Activated T-cell treated with anti-CD3 and anti-CD28 coated beads for 1 hour (primary cell): ENCODE results near the gene SLC26A11.
"Not testable (repeated sequence)": the region's sequence is repeated elsewhere in the genome, so short reads cannot be mapped to it uniquely, and the experiment has no call there.

ENCODE experiments used
- DNase-seq: peaks from one replicate; pipeline ENCODE4 v3.0.0-alpha.2; 2020; ENCODE audit warnings: low read depth

Gene SLC26A11

DNA sequence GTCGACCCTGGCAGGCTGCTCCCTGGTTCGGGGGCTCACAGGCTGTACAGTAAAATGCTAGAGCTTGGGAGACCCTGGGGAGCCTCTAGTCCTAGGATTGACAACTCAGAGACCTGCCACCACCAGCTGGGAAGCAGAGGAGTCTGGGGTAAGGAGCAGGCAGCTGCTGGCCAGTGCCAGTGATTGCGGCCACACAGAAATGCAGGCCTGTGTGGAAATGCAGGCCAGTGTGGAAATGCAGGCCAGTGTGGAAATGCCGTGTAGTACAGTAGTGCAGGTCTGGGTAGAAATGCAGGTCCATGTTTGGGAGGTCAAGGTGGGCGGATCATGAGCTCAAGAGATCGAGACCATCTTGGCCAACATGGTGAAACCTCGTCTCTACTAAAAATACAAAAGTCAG, 23.6 kb upstream of the SLC26A11 start:
- DNase-seq: no peak

- DNase-seq: no peak
Measured at GRCh38 chr17:80198144-80198661, 22.0 kb upstream of the SLC26A11 start.

DNA sequence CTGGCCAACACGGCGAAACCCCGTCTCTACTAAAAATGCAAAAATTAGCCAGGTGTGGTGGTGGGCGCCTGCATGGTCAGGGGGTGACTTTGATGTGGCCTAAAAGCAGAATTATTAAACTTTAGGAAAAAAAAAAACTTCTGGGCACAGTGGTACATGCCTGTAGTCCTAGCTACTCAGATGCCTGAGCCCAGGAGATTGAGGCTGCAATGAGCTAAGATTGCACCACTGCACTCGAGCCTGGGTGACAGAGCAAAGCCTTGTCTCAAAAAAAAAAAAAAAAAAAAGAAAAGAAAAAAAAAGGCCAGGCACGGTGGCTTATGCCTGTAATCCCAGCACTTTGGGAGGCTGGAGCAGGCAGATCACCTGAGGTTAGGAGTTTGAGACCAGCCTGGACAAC, 20.9 kb upstream of the SLC26A11 start:
- DNase-seq: not testable (repeated sequence)

GRCh38 chr17:80201446-80201845, 18.8 kb upstream of the SLC26A11 start:
- DNase-seq: no peak

DNA sequence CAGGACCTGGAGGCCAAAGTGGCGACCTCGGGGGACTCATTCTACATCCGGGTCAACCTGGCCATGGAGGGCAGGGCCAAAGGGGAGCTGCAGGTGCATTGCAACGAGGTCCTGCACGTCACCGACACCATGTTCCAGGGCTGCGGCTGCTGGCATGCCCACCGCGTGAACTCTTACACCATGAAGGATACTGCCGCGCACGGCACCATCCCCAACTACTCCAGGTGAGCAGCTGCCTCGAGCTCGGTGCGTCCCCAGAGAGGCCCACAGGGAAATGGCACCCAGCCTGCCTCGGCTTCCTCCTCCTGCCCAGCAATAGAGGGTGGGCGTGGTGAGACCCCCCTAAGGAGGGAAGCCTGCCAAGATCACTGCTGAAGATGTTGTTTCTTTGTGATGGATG, 18.0 kb upstream of the SLC26A11 start:
- no peak for DNase-seq

GRCh38 chr17:80203471-80203963, 16.7 kb upstream of the SLC26A11 start:
- DNase-seq: no peak

DNA sequence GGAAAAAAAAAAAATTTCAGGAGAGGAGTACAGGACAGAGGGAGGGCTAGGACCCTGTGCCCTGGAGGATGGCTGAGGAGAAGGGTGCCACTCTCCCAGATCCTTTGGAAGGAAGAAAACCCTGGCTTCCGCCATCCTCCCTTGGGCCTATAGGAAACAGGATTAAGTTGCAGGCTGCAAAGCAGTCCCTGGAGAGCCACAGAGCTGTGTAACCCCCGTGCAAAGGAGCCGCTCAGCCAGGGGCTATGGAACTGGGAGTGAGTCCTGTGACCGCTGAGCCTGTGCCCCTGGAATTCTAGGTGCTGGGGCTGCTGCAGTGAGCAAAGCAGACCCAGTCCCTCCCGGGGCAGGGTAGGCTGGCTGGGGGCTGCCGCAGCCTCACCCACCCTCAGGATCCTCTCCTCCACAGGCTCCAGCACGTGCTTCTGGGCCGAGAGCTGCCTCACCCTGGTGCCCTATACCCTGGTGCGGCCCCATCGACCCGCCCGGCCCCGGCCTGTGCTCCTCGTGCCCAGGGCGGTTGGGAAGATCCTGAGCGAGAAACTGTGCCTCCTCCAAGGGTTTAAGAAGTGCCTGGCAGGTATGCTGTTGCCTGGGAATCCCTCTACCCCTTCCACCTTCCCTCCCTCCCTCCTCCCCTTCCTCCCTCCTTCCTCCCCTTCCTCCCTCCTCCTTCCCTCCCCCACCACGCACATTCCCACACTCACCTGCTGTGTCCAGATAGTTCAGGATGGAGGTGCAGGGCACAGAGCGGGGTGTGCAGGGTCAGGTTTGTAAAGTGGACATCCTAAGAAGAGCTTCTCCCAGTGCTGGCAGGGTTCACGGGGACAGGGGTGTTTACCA, 15.4 kb upstream of the SLC26A11 start:
- no peak for DNase-seq

- DNase-seq: no peak
Measured at GRCh38 chr17:80205811-80206210, 14.4 kb upstream of the SLC26A11 start.

- DNase-seq: no peak
Measured at GRCh38 chr17:80208050-80208449, 12.2 kb upstream of the SLC26A11 start.

GRCh38 chr17:80209765-80210164, 10.5 kb upstream of the SLC26A11 start:
- DNase-seq: no peak

GRCh38 chr17:80210348-80211108, 9.7 kb upstream of the SLC26A11 start:
- no peak for DNase-seq

DNA sequence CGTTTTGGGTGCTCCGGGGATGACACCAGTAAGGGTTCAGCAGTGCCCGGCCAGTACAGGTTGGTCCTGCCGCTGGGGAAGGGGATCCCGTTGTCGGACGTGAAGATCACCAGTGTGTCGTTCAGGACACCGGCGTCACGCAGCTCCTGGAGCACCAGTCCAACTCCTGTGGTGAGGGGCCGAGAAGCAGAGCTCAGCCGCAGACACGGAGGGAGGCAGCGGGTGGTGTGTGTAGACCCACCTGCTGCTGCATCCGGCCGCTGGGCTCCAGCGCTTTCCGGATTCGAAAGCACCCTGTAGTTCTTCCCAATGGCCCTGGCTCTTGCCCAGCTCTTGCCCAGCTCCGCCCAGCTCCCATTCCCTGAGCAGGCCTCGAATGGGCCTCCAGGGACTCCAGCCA, 8.1 kb upstream of the SLC26A11 start:
- no peak for DNase-seq

- DNase-seq: no peak
Measured at GRCh38 chr17:80212511-80212910, 7.7 kb upstream of the SLC26A11 start.

GRCh38 chr17:80212962-80213642, 7.1 kb upstream of the SLC26A11 start:
- no peak for DNase-seq

DNA sequence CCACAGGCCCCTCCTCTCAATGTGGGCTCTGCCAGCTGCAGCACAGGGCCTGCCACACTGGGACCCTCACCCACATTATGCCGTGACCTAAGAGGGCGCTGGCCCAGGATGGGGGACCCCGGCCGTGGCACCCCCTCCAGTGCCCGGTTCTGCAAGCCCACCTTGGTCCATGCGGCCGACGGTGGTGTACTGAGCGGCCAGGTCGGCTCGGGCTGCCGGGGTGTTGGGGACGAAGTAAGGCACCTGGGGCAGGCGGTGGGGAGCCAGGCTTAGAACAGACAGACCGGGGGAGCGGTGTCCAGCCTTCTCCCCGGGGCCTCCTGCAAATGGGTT, 6.6 kb upstream of the SLC26A11 start:
- DNase-seq: no peak

DNA sequence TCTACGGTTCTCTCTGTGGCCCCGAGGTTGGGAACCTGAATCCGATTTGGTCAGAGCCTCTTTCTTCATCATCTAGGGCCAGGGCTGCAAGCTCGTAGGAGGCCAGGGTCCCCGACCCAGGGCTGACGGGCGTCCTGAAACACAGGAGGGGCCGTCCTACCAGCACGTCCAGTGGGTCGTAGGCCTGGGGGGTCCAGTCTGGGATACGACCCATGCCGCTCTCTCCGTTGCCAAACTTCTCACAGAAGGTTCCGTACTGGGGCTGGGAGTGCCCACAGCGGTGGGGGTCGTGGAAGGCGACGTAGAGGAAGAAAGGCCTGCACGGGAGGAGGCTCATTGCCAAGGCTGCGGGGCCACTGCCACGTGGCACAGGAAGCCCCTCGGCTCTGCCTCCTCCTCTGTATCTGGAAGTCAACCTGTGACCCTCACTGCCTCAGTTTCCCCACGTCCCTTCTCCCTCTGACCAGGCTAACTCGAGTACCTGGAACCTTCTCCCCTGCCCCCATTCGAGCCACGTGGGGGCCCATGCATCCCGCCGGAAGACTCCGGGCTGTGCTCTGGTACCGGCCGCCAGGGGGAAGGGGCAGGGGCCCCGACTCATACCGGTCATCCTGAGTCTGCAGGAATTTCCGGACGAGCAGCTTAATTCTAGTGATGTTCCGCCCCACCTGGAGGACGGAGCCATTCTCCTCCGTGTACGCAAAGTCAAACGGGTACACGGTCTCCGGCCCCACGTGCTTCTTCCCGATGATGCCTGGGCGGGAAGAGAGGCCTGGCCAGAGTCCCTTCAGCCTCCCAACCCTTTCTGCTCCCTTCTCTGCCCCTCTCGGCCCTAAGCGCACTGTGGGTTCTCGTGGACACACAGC, 6.0 kb upstream of the SLC26A11 start:
- DNase-seq: no peak

DNA sequence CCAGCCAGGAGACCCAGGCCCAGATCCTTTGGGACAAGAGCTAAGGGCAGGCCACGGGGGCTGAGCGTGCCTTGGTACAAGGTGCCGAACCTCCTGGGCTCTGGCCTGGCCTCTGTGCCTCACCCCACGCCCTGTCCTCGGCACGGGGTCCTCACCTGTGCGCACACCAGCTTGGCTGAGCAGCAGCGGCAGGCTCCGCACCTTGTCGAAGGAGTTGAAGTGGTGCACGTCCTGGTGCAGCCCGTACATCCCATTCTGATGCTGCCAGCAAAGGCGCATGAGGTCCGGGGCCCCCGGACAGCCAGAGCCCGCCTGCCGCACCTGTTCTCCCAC, 5.4 kb upstream of the SLC26A11 start:
- no peak for DNase-seq

GRCh38 chr17:80216473-80217456, 3.5 kb upstream of the SLC26A11 start:
- DNase-seq: no peak

- no peak for DNase-seq
Measured at GRCh38 chr17:80217703-80218362, 2.4 kb upstream of the SLC26A11 start.

GRCh38 chr17:80218391-80218790, 1.8 kb upstream of the SLC26A11 start:
- no peak for DNase-seq
